Gastroesophageal sphincter (tissue), 3 donors: ENCODE measurements around the gene ZACN.

Experiments
- EP300 ChIP-seq: sonication (generic); formaldehyde crosslinking; IDR thresholded peaks from one replicate; pipeline ENCODE4 v1.6.1; 2017; ENCODE audit warnings: antibody characterized with exemption, mild to moderate bottlenecking
- POLR2A ChIP-seq, 2 donors: fragments of 450-650 bp; IDR thresholded peaks; one replicate each; pipeline ENCODE4 v1.6.1; 2017; ENCODE audit warnings: antibody characterized with exemption in 2 of 2, mild to moderate bottlenecking in 2 of 2, moderate library complexity in 1 of 2
- POLR2AphosphoS5 ChIP-seq: sonication (generic); formaldehyde crosslinking; IDR thresholded peaks from one replicate; pipeline ENCODE4 v1.6.1; 2017; ENCODE audit warnings: antibody characterized with exemption
- TF ChIP-seq, protein P1 (sequence below), 4 experiments: fragments of 200-600 bp in 2 of 4; fragments of 450-650 bp in 2 of 4; sonication (generic) in 1 of 4; IDR thresholded peaks; one replicate each; pipeline ENCODE4 v1.5.1; 2017 to 2019; ENCODE audit warnings: antibody characterized with exemption in 4 of 4, mild to moderate bottlenecking in 2 of 4, moderate library complexity in 2 of 4

GRCh38 chr17:76090517-76091129, 11.6 kb downstream of the ZACN start:
- TF ChIP-seq, protein P1, sequence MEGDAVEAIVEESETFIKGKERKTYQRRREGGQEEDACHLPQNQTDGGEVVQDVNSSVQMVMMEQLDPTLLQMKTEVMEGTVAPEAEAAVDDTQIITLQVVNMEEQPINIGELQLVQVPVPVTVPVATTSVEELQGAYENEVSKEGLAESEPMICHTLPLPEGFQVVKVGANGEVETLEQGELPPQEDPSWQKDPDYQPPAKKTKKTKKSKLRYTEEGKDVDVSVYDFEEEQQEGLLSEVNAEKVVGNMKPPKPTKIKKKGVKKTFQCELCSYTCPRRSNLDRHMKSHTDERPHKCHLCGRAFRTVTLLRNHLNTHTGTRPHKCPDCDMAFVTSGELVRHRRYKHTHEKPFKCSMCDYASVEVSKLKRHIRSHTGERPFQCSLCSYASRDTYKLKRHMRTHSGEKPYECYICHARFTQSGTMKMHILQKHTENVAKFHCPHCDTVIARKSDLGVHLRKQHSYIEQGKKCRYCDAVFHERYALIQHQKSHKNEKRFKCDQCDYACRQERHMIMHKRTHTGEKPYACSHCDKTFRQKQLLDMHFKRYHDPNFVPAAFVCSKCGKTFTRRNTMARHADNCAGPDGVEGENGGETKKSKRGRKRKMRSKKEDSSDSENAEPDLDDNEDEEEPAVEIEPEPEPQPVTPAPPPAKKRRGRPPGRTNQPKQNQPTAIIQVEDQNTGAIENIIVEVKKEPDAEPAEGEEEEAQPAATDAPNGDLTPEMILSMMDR (IDR thresholded peaks at IDR 0.05) = no peak
- TF ChIP-seq EP300 (no peak), POLR2AphosphoS5 (no peak), POLR2A (IDR thresholded peaks at IDR 0.05) (no peak)
